HCT116 (cell line): Measurements from ENCODE around the gene PSMG3.

Source experiments
- CEBPB ChIP-seq: IDR thresholded peaks from 2 replicates; pipeline ENCODE4 v1.6.1; 2012; ENCODE audit warnings: low read depth
- EZH2 ChIP-seq: fragments of 200-600 bp; sonication (generic); IDR thresholded peaks from 2 replicates; pipeline ENCODE4 v1.6.1; 2017; ENCODE audit warnings: antibody characterized with exemption, mixed run types
- EZH2phosphoT487 ChIP-seq: fragments of 200-600 bp; IDR thresholded peaks from 2 replicates; pipeline ENCODE4 v1.6.1; 2018; ENCODE audit warnings: antibody characterized with exemption, borderline replicate concordance
- POLR2AphosphoS5 ChIP-seq: IDR thresholded peaks from 2 replicates; pipeline ENCODE4 v1.6.1; 2011; ENCODE audit warnings: mild to moderate bottlenecking, low read depth, low read length, moderate library complexity
- SIN3A ChIP-seq: IDR thresholded peaks from 2 replicates; pipeline ENCODE4 v1.6.1; 2012; ENCODE audit warnings: low read depth
- SP1 ChIP-seq: IDR thresholded peaks from 2 replicates; pipeline ENCODE4 v1.6.1; 2012; ENCODE audit warnings: low read depth
- YY1 ChIP-seq: IDR thresholded peaks from 2 replicates; pipeline ENCODE4 v1.6.1; 2011; ENCODE audit warnings: low read length, low read depth, moderate library complexity, mild to moderate bottlenecking; ENCODE audit not compliant: insufficient replicate concordance; ENCODE audit errors: extremely low read depth
- ZFX ChIP-seq: fragments of 450-650 bp; IDR thresholded peaks from 2 replicates; pipeline ENCODE4 v1.6.1; 2017
- TF ChIP-seq, protein P1 (sequence below), 3 experiments: fragments of 200-600 bp in 1 of 3; sonication (generic) in 1 of 3; IDR thresholded peaks in 2 of 3; conservative IDR thresholded peaks in 1 of 3; 2 replicates each; pipeline ENCODE4 v1.5.1; 2012 to 2017; ENCODE audit warnings: low read depth in 2 of 3, low read length in 2 of 3, antibody characterized with exemption in 1 of 3, borderline replicate concordance in 1 of 3, control low read depth in 1 of 3, mild to moderate bottlenecking in 1 of 3, mixed read lengths in 1 of 3, mixed run types in 1 of 3, moderate library complexity in 1 of 3; ENCODE audit not compliant: insufficient read depth in 1 of 3
- TF ChIP-seq, protein P2 (sequence below): IDR thresholded peaks from 2 replicates; pipeline ENCODE4 v1.6.1; 2012

DNA sequence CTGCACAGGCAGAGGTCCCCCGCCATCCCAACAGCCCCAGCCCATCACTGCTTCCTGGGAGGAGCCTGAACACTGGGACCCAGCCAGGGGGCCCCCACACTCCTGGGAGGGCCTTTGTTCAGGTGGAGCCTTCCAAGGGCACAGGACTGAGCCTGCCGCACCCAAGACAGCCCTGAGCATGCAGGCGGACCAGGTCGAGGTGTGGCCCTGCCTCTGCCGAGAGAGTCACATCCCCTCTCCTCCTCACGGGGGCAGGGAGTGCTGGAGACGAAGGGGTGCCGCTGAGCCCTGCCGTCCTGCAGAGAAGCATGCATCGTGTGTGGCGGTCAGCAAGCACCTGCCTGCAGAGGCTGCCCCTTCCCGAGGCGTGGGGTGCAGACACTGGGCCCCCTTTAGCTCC is 46.6 kb downstream of the PSMG3 start:
- TF ChIP-seq SIN3A (no peak), YY1 (no peak), POLR2AphosphoS5 (no peak), SP1 (no peak), ZFX (no peak), EZH2phosphoT487 (no peak), EZH2 (no peak), CEBPB (no peak)
- TF ChIP-seq, protein P1, sequence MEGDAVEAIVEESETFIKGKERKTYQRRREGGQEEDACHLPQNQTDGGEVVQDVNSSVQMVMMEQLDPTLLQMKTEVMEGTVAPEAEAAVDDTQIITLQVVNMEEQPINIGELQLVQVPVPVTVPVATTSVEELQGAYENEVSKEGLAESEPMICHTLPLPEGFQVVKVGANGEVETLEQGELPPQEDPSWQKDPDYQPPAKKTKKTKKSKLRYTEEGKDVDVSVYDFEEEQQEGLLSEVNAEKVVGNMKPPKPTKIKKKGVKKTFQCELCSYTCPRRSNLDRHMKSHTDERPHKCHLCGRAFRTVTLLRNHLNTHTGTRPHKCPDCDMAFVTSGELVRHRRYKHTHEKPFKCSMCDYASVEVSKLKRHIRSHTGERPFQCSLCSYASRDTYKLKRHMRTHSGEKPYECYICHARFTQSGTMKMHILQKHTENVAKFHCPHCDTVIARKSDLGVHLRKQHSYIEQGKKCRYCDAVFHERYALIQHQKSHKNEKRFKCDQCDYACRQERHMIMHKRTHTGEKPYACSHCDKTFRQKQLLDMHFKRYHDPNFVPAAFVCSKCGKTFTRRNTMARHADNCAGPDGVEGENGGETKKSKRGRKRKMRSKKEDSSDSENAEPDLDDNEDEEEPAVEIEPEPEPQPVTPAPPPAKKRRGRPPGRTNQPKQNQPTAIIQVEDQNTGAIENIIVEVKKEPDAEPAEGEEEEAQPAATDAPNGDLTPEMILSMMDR (IDR thresholded peaks at IDR 0.05 in 2 of 3, conservative IDR thresholded peaks at IDR 0.05 in 1 of 3; ENCODE audit: borderline replicate concordance in 1 of 3, insufficient read depth in 1 of 3, low read depth in 2 of 3, low read length in 2 of 3), result no peak
- TF ChIP-seq, protein P2, sequence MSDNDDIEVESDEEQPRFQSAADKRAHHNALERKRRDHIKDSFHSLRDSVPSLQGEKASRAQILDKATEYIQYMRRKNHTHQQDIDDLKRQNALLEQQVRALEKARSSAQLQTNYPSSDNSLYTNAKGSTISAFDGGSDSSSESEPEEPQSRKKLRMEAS, result no peak
